ENCODE data around the gene GNG3. TPM values are rescaled to one million over a fixed set of nuclear protein-coding genes. Genes with fewer than 3 reads are reported as not detected.

Gene GNG3
- total and polyA plus RNA-seq, 2 of the 8 experiments (the other 6 are each of a cell fraction or from before 2014, with no cell fraction given) = 4.9 to 12.1 TPM

DNA sequence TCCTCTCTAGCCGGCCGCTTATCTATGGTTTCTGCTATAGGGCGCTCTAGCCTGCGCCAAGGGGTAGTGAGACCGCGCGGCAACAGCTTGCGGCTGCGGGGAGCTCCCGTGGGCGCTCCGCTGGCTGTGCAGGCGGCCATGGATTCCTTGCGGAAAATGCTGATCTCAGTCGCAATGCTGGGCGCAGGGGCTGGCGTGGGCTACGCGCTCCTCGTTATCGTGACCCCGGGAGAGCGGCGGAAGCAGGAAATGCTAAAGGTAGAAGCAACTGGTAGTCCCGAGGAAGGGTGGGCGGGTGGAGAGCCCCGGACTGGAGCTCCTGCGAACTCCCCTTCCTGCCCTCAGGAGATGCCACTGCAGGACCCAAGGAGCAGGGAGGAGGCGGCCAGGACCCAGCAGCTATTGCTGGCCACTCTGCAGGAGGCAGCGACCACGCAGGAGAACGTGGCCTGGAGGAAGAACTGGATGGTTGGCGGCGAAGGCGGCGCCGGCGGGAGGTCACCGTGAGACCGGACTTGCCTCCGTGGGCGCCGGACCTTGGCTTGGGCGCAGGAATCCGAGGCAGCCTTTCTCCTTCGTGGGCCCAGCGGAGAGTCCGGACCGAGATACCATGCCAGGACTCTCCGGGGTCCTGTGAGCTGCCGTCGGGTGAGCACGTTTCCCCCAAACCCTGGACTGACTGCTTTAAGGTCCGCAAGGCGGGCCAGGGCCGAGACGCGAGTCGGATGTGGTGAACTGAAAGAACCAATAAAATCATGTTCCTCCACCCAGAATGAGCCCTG is 35.7 kb upstream of the GNG3 start, which contains the start of the genes LBHD1 and UQCC3:
Gene LBHD1 (minus strand): TSS at position 660 of the 782 bp plus-strand sequence. CDS start 2,236 bp downstream, outside the sequence.
Gene UQCC3 (plus strand): TSS at position 66 of the 782 bp plus-strand sequence. CDS start 73 bp downstream, at position 139.
- no peak within 1 kb of the TSS for H2BK20ac ChIP-seq (ENCODE audit: low read length)
- H3K9ac ChIP-seq (replicated peaks in 1 of 4; ENCODE audit: extremely low read depth in 1 of 4, low read depth in 3 of 4, low read length in 3 of 4) = peak within 1 kb of the TSS; percentile 66 to 89 (median 78)
- peaks cover 11% of the 10 kb centered on the region for H3K23me2 ChIP-seq (ENCODE audit: low read depth, low read length)
- no peak within 1 kb of the TSS for H2BK15ac ChIP-seq (ENCODE audit: low read length)
- 2% methylated on average over 57 of the region's 59 CpGs; no CpG with 5 or more reads in 1 of the 2 experiments for WGBS, 2 experiments (ENCODE audit: extremely low coverage in 1 of 2, insufficient coverage in 1 of 2, insufficient read length in 1 of 2, insufficient replicate concordance in 2 of 2, low coverage in 1 of 2, low lambda C conversion rate in 2 of 2, missing lambda C conversion rate in 1 of 2)
- H3K4me1 ChIP-seq (replicated peaks in 1 of 4; ENCODE audit: control insufficient read depth in 3 of 4, insufficient read depth in 4 of 4, low read length in 3 of 4) = peaks cover 2 to 7% (median 2%) of the 10 kb centered on the region in 4 experiments; a peak in 5 of 7 replicates
- peaks cover 0 to 15% of the 10 kb centered on the region in 2 experiments; a peak in 1 of 4 replicates for H3K79me2 ChIP-seq (ENCODE audit: control insufficient read depth in 1 of 2, insufficient read depth in 2 of 2, low read length in 2 of 2)
- peak within 1 kb of the TSS; percentile 100 for H3K18ac ChIP-seq (ENCODE audit: extremely low read depth, low read length)
- no peaks in the 10 kb centered on the region for H4K20me1 ChIP-seq (replicated peaks in 1 of 2; ENCODE audit: control insufficient read depth in 1 of 2, insufficient read depth in 2 of 2, low read length in 2 of 2)
- ChIA-PET POLR2A (ENCODE audit: partially characterized antibody) (interaction anchor here (0.6 to 61.4 kb wide), 42 partner anchors 11 to 277 kb away, joined by 3 to 2041 read pairs (median 4); partner anchors contain the start of genes B3GAT3, BSCL2, C11orf98 and CSKMT), CTCF (ENCODE audit: partially characterized antibody) (interaction anchor here (0.6 to 3.1 kb wide), 12 partner anchors 8 to 328 kb away, joined by 3 to 10 read pairs (median 4); partner anchors contain the start of genes LRRN4CL and TMEM179B)
- H2AFZ ChIP-seq (ENCODE audit: low read length) = no peak within 1 kb of the TSS; the same call in 1 of the 2 replicates
- no peak within 1 kb of the TSS for H2BK120ac ChIP-seq (replicated peaks; ENCODE audit: low read depth, low read length)
- peak within 1 kb of the TSS; percentile 93; the same call in 1 of the 2 replicates for H2AK5ac ChIP-seq (ENCODE audit: low read depth, low read length)
- H3K36me3 ChIP-seq (ENCODE audit: control insufficient read depth in 2 of 4, insufficient read depth in 4 of 4, low read length in 3 of 4) = peaks cover 7 to 30% (median 10%) of the 10 kb centered on the region in 4 experiments; a peak in 5 of 8 replicates
- no peaks in the 10 kb centered on the region for H3K9me3 ChIP-seq (ENCODE audit: insufficient read depth in 2 of 2, low read depth in 1 of 2, low read length in 1 of 2)
- H3K14ac ChIP-seq (ENCODE audit: insufficient read length) = peak within 1 kb of the TSS; percentile 37
- H4K5ac ChIP-seq (ENCODE audit: insufficient read length, low read depth, low read length) = peak within 1 kb of the TSS; percentile 91
- peak within 1 kb of the TSS; percentile 80 to 90 for H3K4me2 ChIP-seq (ENCODE audit: insufficient read depth in 1 of 2, low read depth in 2 of 2, low read length in 2 of 2)
- peak; percentile 34 to 88 for DNase-seq (ENCODE audit: low read depth in 1 of 2, low spot score in 2 of 2)
- no peaks in the 10 kb centered on the region for H3K27me3 ChIP-seq (replicated peaks in 1 of 4; ENCODE audit: control insufficient read depth in 3 of 4, extremely low read depth in 1 of 4, insufficient read depth in 3 of 4, low read length in 3 of 4)
- peak within 1 kb of the TSS; percentile 83 for H3K56ac ChIP-seq (replicated peaks; ENCODE audit: insufficient read length, low read depth, low read length)
- H3K79me1 ChIP-seq (ENCODE audit: low read depth, low read length) = peaks cover 8% of the 10 kb centered on the region
- peak within 1 kb of the TSS; percentile 63 for H3K27ac ChIP-seq (ENCODE audit: low read depth, low read length)
- H3K4ac ChIP-seq (replicated peaks; ENCODE audit: insufficient read length, low read depth, low read length) = peak within 1 kb of the TSS; percentile 94
- H3K4me3 ChIP-seq (ENCODE audit: extremely low read depth in 1 of 4, insufficient read depth in 2 of 4, low read depth in 3 of 4, low read length in 4 of 4) = peak within 1 kb of the TSS; percentile 88 to 97 (median 92)
- H2BK5ac ChIP-seq (ENCODE audit: low read depth, low read length) = peak within 1 kb of the TSS; percentile 80
- peak within 1 kb of the TSS; percentile 53 for H2BK12ac ChIP-seq (ENCODE audit: low read depth, low read length)
- FAIRE-seq = no peak
- H4K8ac ChIP-seq (ENCODE audit: extremely low read depth, insufficient read depth, low read length) = peak within 1 kb of the TSS; percentile 97
- no peak within 1 kb of the TSS for H3K23ac ChIP-seq (ENCODE audit: insufficient read length)
- H4K91ac ChIP-seq (replicated peaks; ENCODE audit: insufficient read length, low read length) = peak within 1 kb of the TSS; percentile 95
- TF ChIP-seq YY1 (IDR thresholded peaks at IDR 0.05; ENCODE audit: low read depth, low read length) (peak; percentile 28; the same call in 1 of the 2 replicates), ASH2L (IDR thresholded peaks at IDR 0.05; ENCODE audit: low read length) (peak; percentile 88), TAF7 (optimal IDR thresholded peaks at IDR 0.05; ENCODE audit: borderline replicate concordance, low read depth, low read length) (peak; percentile 69), E2F6 (IDR thresholded peaks at IDR 0.05) (peak; percentile 17; the same call in 1 of the 2 replicates), RAD21 (IDR thresholded peaks at IDR 0.05 in 1 of 2, conservative IDR thresholded peaks at IDR 0.05 in 1 of 2; ENCODE audit: low read depth in 2 of 2, low read length in 2 of 2) (no peak), KDM4A (IDR thresholded peaks at IDR 0.05; ENCODE audit: low read depth, low read length, severe bottlenecking) (peak; percentile 54), CEBPB (IDR thresholded peaks at IDR 0.05; ENCODE audit: low read depth, low read length) (no peak), POLR2AphosphoS5 (IDR thresholded peaks at IDR 0.05; ENCODE audit: low read depth, low read length) (0 out of 2 replicates have a peak, but pooled peaks have one; percentile 57), KDM5A (IDR thresholded peaks at IDR 0.05; ENCODE audit: low read length) (0 out of 2 replicates have a peak, but pooled peaks have one; percentile 50), SP2 (IDR thresholded peaks at IDR 0.05; ENCODE audit: low read length) (peak; percentile 98)
